Smooth muscle cell (in vitro differentiated cells): ENCODE data around the gene LRRC43. TPM values are rescaled to one million over a fixed set of nuclear protein-coding genes. Genes with fewer than 3 reads are reported as not detected.

Experiments used
- DNase-seq: peaks from one replicate; lab custom pipeline; 2025; ENCODE audit not compliant: unreplicated experiment; lab: John Stamatoyannopoulos, UW
- H2AFZ ChIP-seq: fragments of 200-600 bp; sonication (generic); 2 replicates; pipeline ENCODE4 v1.6.0; 2016; ENCODE audit warnings: antibody characterized with exemption, low read depth, mild to moderate bottlenecking
- H3F3A ChIP-seq: fragments of 200-600 bp; sonication (generic); 2 replicates; pipeline ENCODE4 v1.6.0; 2017; ENCODE audit warnings: antibody characterized with exemption, low read depth
- H3K27ac ChIP-seq: fragments of 200-600 bp; sonication (generic); 2 replicates; pipeline ENCODE4 v1.5.1; 2016; ENCODE audit warnings: low read depth, mild to moderate bottlenecking
- H3K27me3 ChIP-seq: fragments of 200-600 bp; sonication (generic); 2 replicates; pipeline ENCODE4 v1.6.1; 2016; ENCODE audit warnings: low read depth, mild to moderate bottlenecking
- H3K36me3 ChIP-seq: fragments of 200-600 bp; sonication (generic); 2 replicates; pipeline ENCODE4 v1.5.1; 2016; ENCODE audit warnings: low read depth
- H3K4me1 ChIP-seq: fragments of 200-600 bp; sonication (generic); 2 replicates; pipeline ENCODE4 v1.5.1; 2016; ENCODE audit warnings: low read depth
- H3K4me2 ChIP-seq: fragments of 200-600 bp; sonication (generic); 2 replicates; pipeline ENCODE4 v1.6.0; 2016; ENCODE audit warnings: mild to moderate bottlenecking
- H3K4me3 ChIP-seq: fragments of 200-600 bp; sonication (generic); 2 replicates; pipeline ENCODE4 v1.5.1; 2016; ENCODE audit warnings: mild to moderate bottlenecking
- H3K79me2 ChIP-seq: fragments of 200-600 bp; sonication (generic); 2 replicates; pipeline ENCODE4 v1.6.0; 2016; ENCODE audit warnings: low read depth, mild to moderate bottlenecking
- H3K9ac ChIP-seq: fragments of 200-600 bp; sonication (generic); 2 replicates; pipeline ENCODE4 v1.6.0; 2016; ENCODE audit warnings: low read depth
- H3K9me3 ChIP-seq: fragments of 200-600 bp; sonication (generic); replicated peaks from 2 replicates; pipeline ENCODE4 v1.5.1; 2016; ENCODE audit warnings: low read depth
- H4K20me1 ChIP-seq: fragments of 200-600 bp; sonication (generic); 2 replicates; pipeline ENCODE4 v1.6.0; 2016; ENCODE audit warnings: low read depth
- WGBS: methylation state at CpG from one replicate; pipeline ENCODE4 v1.1.7; 2016; ENCODE audit warnings: low lambda C conversion rate; 5-methylcytosine and 5-hydroxymethylcytosine counted together
- polyA plus RNA-seq: library from polyadenylated mRNA; unstranded; fragments of >200 nt; fragmentation: Nextera tagmentation; extraction: Ambion mirVana; gene quantifications from 2 replicates; pipeline ENCODE4 v1.2.1, GENCODE V29; 2016
- total RNA-seq: library from RNA; depleted of rRNA; stranded (reverse); fragments of >200 nt; gene quantifications from 2 replicates; pipeline ENCODE4 v1.2.3, GENCODE V29; 2014
- TF ChIP-seq, protein P1 (sequence below): fragments of 200-600 bp; sonication (generic); IDR thresholded peaks from 2 replicates; pipeline ENCODE4 v1.5.1; 2017; ENCODE audit warnings: borderline replicate concordance, mild to moderate bottlenecking, antibody characterized with exemption; ENCODE audit not compliant: insufficient read depth, poor library complexity, severe bottlenecking

LRRC43 gene
- total and polyA plus RNA-seq, 2 experiments from 2014 or later, result 0.38 TPM; not detected in 1

DNA sequence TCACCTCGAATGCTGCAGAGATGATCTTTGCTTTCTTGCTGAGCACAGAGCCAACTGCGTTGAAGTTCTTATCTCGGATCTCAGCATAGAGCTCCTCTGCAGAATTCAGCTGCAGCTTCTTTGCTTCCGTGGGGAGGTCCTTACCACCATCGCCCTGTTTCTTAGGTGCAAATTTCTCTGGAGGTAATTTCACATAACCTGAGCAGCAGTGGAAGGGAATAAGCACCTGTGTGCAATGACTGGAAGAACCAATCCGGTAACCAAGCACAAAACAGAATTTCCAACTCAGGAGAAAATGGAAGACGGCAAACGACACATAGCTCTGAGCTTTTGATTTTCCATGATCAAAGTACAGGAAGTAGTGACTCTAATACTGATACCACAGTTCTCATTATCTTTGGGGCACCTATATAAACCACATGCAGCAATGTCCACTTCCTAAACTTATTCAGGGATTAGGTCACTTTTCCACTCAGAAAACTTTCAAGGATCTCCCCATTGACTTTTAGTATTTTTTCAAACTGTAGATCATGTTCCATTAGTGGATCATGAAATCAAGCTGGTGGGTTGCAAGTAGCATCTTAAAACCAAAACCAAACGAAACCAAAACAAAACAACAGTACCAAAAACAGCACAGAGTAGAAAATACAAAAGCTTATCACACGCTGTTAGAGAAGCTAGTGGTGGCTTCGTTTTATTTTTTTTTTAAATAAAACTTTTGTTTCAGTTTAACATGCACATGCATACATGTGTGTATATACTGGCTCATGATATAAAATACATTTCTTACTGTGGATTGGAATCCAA lies 61.8 kb downstream of the LRRC43 start:
- H4K20me1 ChIP-seq, result no peaks in the 10 kb centered on the region
- no peaks in the 10 kb centered on the region for H3K4me1 ChIP-seq
- H3K9me3 ChIP-seq, result peaks cover 3% of the 10 kb centered on the region
- no peak overlapping the region for H3K4me2 ChIP-seq
- no peak overlapping the region for H3K9ac ChIP-seq
- TF ChIP-seq, protein P1, sequence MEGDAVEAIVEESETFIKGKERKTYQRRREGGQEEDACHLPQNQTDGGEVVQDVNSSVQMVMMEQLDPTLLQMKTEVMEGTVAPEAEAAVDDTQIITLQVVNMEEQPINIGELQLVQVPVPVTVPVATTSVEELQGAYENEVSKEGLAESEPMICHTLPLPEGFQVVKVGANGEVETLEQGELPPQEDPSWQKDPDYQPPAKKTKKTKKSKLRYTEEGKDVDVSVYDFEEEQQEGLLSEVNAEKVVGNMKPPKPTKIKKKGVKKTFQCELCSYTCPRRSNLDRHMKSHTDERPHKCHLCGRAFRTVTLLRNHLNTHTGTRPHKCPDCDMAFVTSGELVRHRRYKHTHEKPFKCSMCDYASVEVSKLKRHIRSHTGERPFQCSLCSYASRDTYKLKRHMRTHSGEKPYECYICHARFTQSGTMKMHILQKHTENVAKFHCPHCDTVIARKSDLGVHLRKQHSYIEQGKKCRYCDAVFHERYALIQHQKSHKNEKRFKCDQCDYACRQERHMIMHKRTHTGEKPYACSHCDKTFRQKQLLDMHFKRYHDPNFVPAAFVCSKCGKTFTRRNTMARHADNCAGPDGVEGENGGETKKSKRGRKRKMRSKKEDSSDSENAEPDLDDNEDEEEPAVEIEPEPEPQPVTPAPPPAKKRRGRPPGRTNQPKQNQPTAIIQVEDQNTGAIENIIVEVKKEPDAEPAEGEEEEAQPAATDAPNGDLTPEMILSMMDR, result no peak
- DNase-seq, result no peak
- no peaks in the 10 kb centered on the region for H3F3A ChIP-seq
- WGBS, result 96% methylated on average over 11 of the region's 11 CpGs
- H3K4me3 ChIP-seq, result no peak overlapping the region
- H3K27me3 ChIP-seq, result no peaks in the 10 kb centered on the region
- H3K36me3 ChIP-seq, result no peaks in the 10 kb centered on the region
- no peaks in the 10 kb centered on the region for H3K79me2 ChIP-seq
- no peak overlapping the region for H3K27ac ChIP-seq
- no peak overlapping the region for H2AFZ ChIP-seq

DNA sequence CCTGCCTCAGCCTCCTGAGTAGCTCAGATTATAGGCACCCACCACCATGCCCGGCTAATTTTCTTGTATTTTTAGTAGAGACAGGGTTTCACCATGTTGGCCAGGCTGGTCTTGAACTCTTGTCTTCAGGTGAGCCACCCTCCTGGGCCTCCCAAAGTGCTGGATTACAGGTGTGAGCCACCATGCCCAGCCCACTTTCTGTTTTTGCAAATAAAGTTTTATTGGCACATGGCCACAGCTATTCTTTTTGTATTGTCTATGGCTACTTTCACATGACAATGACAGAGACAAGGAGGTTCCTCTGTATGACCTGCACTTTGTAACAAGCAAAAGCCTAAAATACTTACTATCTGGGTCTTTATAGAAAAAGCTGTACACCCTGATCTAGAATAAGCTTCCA lies 62.6 kb downstream of the LRRC43 start:
- WGBS, result 94% methylated on average over 1 of the region's 1 CpG
- H3K27ac ChIP-seq, result no peak overlapping the region
- H3K4me3 ChIP-seq, result no peak overlapping the region
- no peak for DNase-seq
- H3F3A ChIP-seq, result no peaks in the 10 kb centered on the region
- no peaks in the 10 kb centered on the region for H4K20me1 ChIP-seq
- peaks cover 3% of the 10 kb centered on the region for H3K9me3 ChIP-seq
- H3K27me3 ChIP-seq, result no peaks in the 10 kb centered on the region
- H3K9ac ChIP-seq, result no peak overlapping the region
- TF ChIP-seq, protein P1, result no peak
- H3K4me1 ChIP-seq, result no peaks in the 10 kb centered on the region
- no peaks in the 10 kb centered on the region for H3K79me2 ChIP-seq
- no peak overlapping the region for H2AFZ ChIP-seq
- H3K36me3 ChIP-seq, result no peaks in the 10 kb centered on the region
- no peak overlapping the region for H3K4me2 ChIP-seq

- H3K9ac ChIP-seq, result no peak overlapping the region
- no peak overlapping the region for H2AFZ ChIP-seq
- TF ChIP-seq, protein P1, result no peak
- 98% methylated on average over 6 of the region's 6 CpGs for WGBS
- no peak overlapping the region for H3K4me2 ChIP-seq
- no peak overlapping the region for H3K27ac ChIP-seq
- H3K4me1 ChIP-seq, result no peaks in the 10 kb centered on the region
- H4K20me1 ChIP-seq, result peaks cover 4% of the 10 kb centered on the region
- H3K4me3 ChIP-seq, result no peak overlapping the region
- peaks cover under 1% of the 10 kb centered on the region for H3K9me3 ChIP-seq
- H3K79me2 ChIP-seq, result no peaks in the 10 kb centered on the region
- no peaks in the 10 kb centered on the region for H3F3A ChIP-seq
- no peaks in the 10 kb centered on the region for H3K27me3 ChIP-seq
- no peak for DNase-seq
- no peaks in the 10 kb centered on the region for H3K36me3 ChIP-seq
Measured at GRCh38 chr12:122250047-122250446, 67.1 kb downstream of the LRRC43 start.

GRCh38 chr12:122250536-122250935 lies 67.6 kb downstream of the LRRC43 start:
- H4K20me1 ChIP-seq, result peaks cover 4% of the 10 kb centered on the region

More at GRCh38 chr12:122250536-122250935, 67.6 kb downstream of the LRRC43 start:
- Histone ChIP-seq H3K79me2 (no peaks in the 10 kb centered on the region), H3K4me3 (no peak overlapping the region), H3K36me3 (no peaks in the 10 kb centered on the region), H3K4me1 (no peaks in the 10 kb centered on the region), H2AFZ (no peak overlapping the region), H3K27me3 (no peaks in the 10 kb centered on the region), H3K9me3 (no peaks in the 10 kb centered on the region), H3F3A (no peaks in the 10 kb centered on the region), H3K4me2 (no peak overlapping the region), H3K27ac (no peak overlapping the region), H3K9ac (no peak overlapping the region)
- TF ChIP-seq, protein P1, result no peak
- 98% methylated on average over 8 of the region's 8 CpGs for WGBS
- no peak for DNase-seq
